PC-3 (cell line): ENCODE data around the gene TMEM273. TPM values are rescaled to one million over a fixed set of nuclear protein-coding genes. Genes with fewer than 3 reads are reported as not detected.

Source experiments
- ATAC-seq: fragments of 200-7000 bp; cut with Tn5 transposase; 2 replicates; pipeline ENCODE4 v1.9.1; 2020; ENCODE audit warnings: mild to moderate bottlenecking, moderate library complexity
- BruUV-seq: library from RNA; stranded (reverse); fragments of 400-500 nt; replicated peaks from 2 replicates; lab custom pipeline; 2021; lab: Mats Ljungman, UMichigan
- CTCF ChIA-PET: fragments of 300-600 bp; sonication (Branson Sonifier 250); formaldehyde crosslinking; loops from one replicate; lab custom pipeline; 2022; ENCODE audit warnings: antibody characterized with exemption; lab: Charles Lee
- POLR2A ChIA-PET: fragments of 300-600 bp; sonication (Branson Sonifier 250); formaldehyde crosslinking; loops from one replicate; lab custom pipeline; 2022; ENCODE audit warnings: antibody characterized with exemption; ENCODE audit not compliant: unreplicated experiment; lab: Charles Lee
- DNase-seq: peaks from one replicate; pipeline ENCODE4 v3.0.0-alpha.2; 2015
- H2AFZ ChIP-seq: fragments of 300-600 bp; sonication (generic); 2 replicates; pipeline ENCODE4 v1.6.0; 2016; ENCODE audit warnings: antibody characterized with exemption, low read length
- H3F3A ChIP-seq: fragments of 300-600 bp; sonication (generic); one replicate; pipeline ENCODE4 v1.6.0; 2017; ENCODE audit warnings: antibody characterized with exemption, low read length, control low read depth, mild to moderate bottlenecking; ENCODE audit not compliant: unreplicated experiment
- H3K27ac ChIP-seq: fragments of 300-600 bp; sonication (generic); 2 replicates; pipeline ENCODE4 v1.5.1; 2016; ENCODE audit warnings: mild to moderate bottlenecking, low read length
- H3K27me3 ChIP-seq: fragments of 300-600 bp; sonication (generic); 2 replicates; pipeline ENCODE4 v1.6.1; 2016; ENCODE audit warnings: low read length, mixed read lengths
- H3K36me3 ChIP-seq: fragments of 300-600 bp; sonication (generic); 2 replicates; pipeline ENCODE4 v1.6.1; 2016; ENCODE audit warnings: low read depth, mixed run types, low read length, mixed read lengths
- H3K4me1 ChIP-seq: fragments of 300-600 bp; sonication (generic); 2 replicates; pipeline ENCODE4 v1.5.1; 2016; ENCODE audit warnings: low read length; ENCODE audit not compliant: insufficient read depth
- H3K4me2 ChIP-seq: fragments of 300-600 bp; sonication (generic); 2 replicates; pipeline ENCODE4 v1.6.0; 2016; ENCODE audit warnings: low read length
- H3K4me3 ChIP-seq: fragments of 300-600 bp; sonication (generic); 2 replicates; pipeline ENCODE4 v1.5.1; 2016; ENCODE audit warnings: mild to moderate bottlenecking, low read length, mixed read lengths
- H3K79me2 ChIP-seq: fragments of 300-600 bp; sonication (generic); 2 replicates; pipeline ENCODE4 v1.6.1; 2017; ENCODE audit warnings: low read length, mixed read lengths
- H3K9ac ChIP-seq: fragments of 300-600 bp; sonication (generic); 2 replicates; pipeline ENCODE4 v1.6.0; 2016; ENCODE audit warnings: mild to moderate bottlenecking, low read length
- H3K9me2 ChIP-seq: fragments of 300-600 bp; sonication (generic); replicated peaks from 2 replicates; pipeline ENCODE4 v1.6.1; 2016; ENCODE audit warnings: mixed run types, low read length, mixed read lengths
- H3K9me3 ChIP-seq: fragments of 300-600 bp; sonication (generic); 2 replicates; pipeline ENCODE4 v1.6.1; 2016; ENCODE audit warnings: low read length, mixed read lengths
- H4K20me1 ChIP-seq: fragments of 300-600 bp; sonication (generic); 2 replicates; pipeline ENCODE4 v1.6.1; 2016; ENCODE audit warnings: low read length, mixed read lengths
- CTCF ChIP-seq: fragments of 300-600 bp; sonication (generic); conservative IDR thresholded peaks from 2 replicates; pipeline ENCODE4 v1.5.1; 2017; ENCODE audit warnings: antibody characterized with exemption, low read depth, mild to moderate bottlenecking, low read length
- EZH2 ChIP-seq: fragments of 300-600 bp; sonication (generic); IDR thresholded peaks from one replicate; pipeline ENCODE4 v1.6.1; 2017; ENCODE audit warnings: antibody characterized with exemption, mild to moderate bottlenecking, low read length; ENCODE audit not compliant: unreplicated experiment
- EZH2phosphoT487 ChIP-seq: fragments of 300-600 bp; sonication (generic); IDR thresholded peaks from 2 replicates; pipeline ENCODE4 v1.6.1; 2018; ENCODE audit warnings: mild to moderate bottlenecking, antibody characterized with exemption, low read length, borderline replicate concordance
- intact Hi-C: fragments of 100-400 bp; cut with micrococcal nuclease; formaldehyde crosslinking; loops from 2 replicates; pipeline ENCODE4 v1.9.0; 2023
- total RNA-seq: library from RNA; depleted of rRNA; stranded (reverse); fragments of >200 nt; gene quantifications from 2 replicates; pipeline ENCODE4 v1.2.3, GENCODE V29; 2014; rRNA removed

The TMEM273 gene
- total RNA-seq, 1 experiment from 2014 or later = not detected

- Histone ChIP-seq H3K27me3 (peaks cover 60% of the 10 kb centered on the region), H2AFZ (no peak overlapping the region), H3K4me1 (no peaks in the 10 kb centered on the region), H3K4me2 (no peak overlapping the region), H3K9me2 (no peaks in the 10 kb centered on the region), H3K4me3 (no peak overlapping the region), H3K36me3 (no peaks in the 10 kb centered on the region), H4K20me1 (no peaks in the 10 kb centered on the region), H3K9me3 (no peaks in the 10 kb centered on the region), H3F3A (no peaks in the 10 kb centered on the region), H3K9ac (no peak overlapping the region), H3K27ac (no peak overlapping the region), H3K79me2 (no peaks in the 10 kb centered on the region)
- DNase-seq (no peak), ATAC-seq (no peak)
- TF ChIP-seq EZH2 (no peak), EZH2phosphoT487 (no peak), CTCF (no peak)
- intact Hi-C loops = no loop called here
- ChIA-PET POLR2A (no interaction called here), CTCF (no interaction called here)
- no TSS peak for BruUV-seq
These were observed 81.7 kb downstream of the TMEM273 start for GRCh38 chr10:49106451-49106850.

GRCh38 chr10:49105076-49105475 is 83.1 kb downstream of the TMEM273 start:
- no peak overlapping the region for H3K4me3 ChIP-seq
- TF ChIP-seq CTCF (no peak), EZH2 (no peak), EZH2phosphoT487 (no peak)
- H3F3A ChIP-seq = no peaks in the 10 kb centered on the region
- no peak overlapping the region for H3K9ac ChIP-seq
- ATAC-seq (no peak), DNase-seq (no peak)
- no peak overlapping the region for H3K4me2 ChIP-seq
- no peaks in the 10 kb centered on the region for H3K4me1 ChIP-seq
- H3K36me3 ChIP-seq = no peaks in the 10 kb centered on the region
- no peaks in the 10 kb centered on the region for H3K79me2 ChIP-seq
- H3K9me3 ChIP-seq = no peaks in the 10 kb centered on the region
- intact Hi-C loops = no loop called here
- peaks cover 60% of the 10 kb centered on the region for H3K27me3 ChIP-seq
- H3K9me2 ChIP-seq = no peaks in the 10 kb centered on the region
- no peaks in the 10 kb centered on the region for H4K20me1 ChIP-seq
- POLR2A ChIA-PET = no interaction called here
- CTCF ChIA-PET = no interaction called here
- no peak overlapping the region for H2AFZ ChIP-seq
- H3K27ac ChIP-seq = no peak overlapping the region
- no TSS peak for BruUV-seq

Other genes with a start within 250 kb of the TMEM273 start
- not detected in 2 replicates for gene LRRC18, start 248.6 kb downstream of the TMEM273 start, total RNA-seq
- gene VSTM4, start 72.9 kb downstream of the TMEM273 start, total RNA-seq = not detected in 2 replicates
- gene FAM170B, start 54.4 kb downstream of the TMEM273 start, total RNA-seq = not detected in 2 replicates
- gene C10orf71, start 110.8 kb upstream of the TMEM273 start, total RNA-seq = not detected in 2 replicates
- 0.12 and 0.33 TPM in 2 replicates for gene DRGX, start 207.7 kb upstream of the TMEM273 start, total RNA-seq